ENCODE data around the gene DCLK1. TPM values are rescaled to one million over a fixed set of nuclear protein-coding genes. Genes with fewer than 3 reads are reported as not detected.

Gene DCLK1
- total RNA-seq = not detected

DNA sequence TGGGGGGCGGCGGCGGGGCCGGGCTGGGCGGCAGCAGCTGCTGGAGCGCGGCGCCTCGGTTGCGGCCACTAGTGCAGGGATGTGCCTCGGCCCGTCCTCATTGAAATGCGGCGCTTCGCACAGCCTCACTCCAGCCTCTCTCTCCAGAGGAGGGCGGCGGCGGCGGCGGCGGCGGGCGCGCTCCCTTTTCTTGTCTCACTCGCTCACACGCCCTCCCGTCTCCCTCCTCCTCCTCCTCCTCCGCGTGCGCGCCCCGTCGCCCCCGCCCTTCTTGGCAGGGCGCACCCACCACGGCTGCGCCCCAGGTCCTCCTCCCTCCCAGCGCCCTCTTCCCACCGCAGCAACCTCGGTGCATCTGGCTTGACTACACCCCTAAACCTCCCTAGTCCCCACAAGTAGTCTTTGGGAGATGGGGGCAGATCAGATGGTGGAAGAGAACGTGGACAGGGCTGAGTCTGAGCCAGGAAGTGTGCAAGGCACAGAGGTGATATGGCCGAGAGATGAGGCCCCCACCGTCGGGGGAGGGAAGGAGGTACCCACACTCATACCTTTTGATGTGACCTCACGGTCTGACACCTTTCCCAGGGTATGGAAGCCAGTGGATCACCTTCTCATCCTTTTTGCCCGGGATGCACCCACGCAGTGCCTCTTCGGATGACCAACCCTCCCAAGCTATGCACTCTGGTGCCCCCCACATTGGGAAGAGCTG lies at the start of gene DCLK1:
TSS of gene DCLK1 (minus strand) at position 161 of the 709 bp plus-strand sequence.

Other genes with a start within 250 kb of the DCLK1 start
- not detected for gene SOHLH2, start 83.2 kb upstream of the DCLK1 start, total RNA-seq
- under 1 TPM; 0.12 to 0.38 TPM for gene CCDC169, start 166.4 kb upstream of the DCLK1 start, total RNA-seq
- gene SPART, start 215.0 kb upstream of the DCLK1 start, total RNA-seq = 10 to 100 TPM; 25.3 to 26.0 TPM